CD4-positive, alpha-beta T cell (primary cell): ENCODE results near the gene LEFTY1. TPM values are rescaled to one million over a fixed set of nuclear protein-coding genes. Genes with fewer than 3 reads are reported as not detected.
A peak's percentile ranks its signal among the peaks of the same experiment; 100 is the strongest.

ENCODE experiments used
- ATAC-seq: fragments of 200-7000 bp; cut with Tn5 transposase; one replicate; pipeline ENCODE4 v1.10.0; 2022; ENCODE audit warnings: mild to moderate bottlenecking; ENCODE audit not compliant: poor library complexity
- CTCF ChIA-PET: fragments of 350-600 bp; sonication (Branson Sonifier 250); formaldehyde crosslinking; loops from one replicate; lab custom pipeline; 2021; ENCODE audit warnings: antibody characterized with exemption, inconsistent platforms; lab: Charles Lee
- POLR2A ChIA-PET: fragments of 350-600 bp; sonication (Branson Sonifier 250); formaldehyde crosslinking; loops from one replicate; lab custom pipeline; 2021; ENCODE audit warnings: antibody characterized with exemption, inconsistent platforms; lab: Charles Lee
- DNase-seq, 14 experiments: peaks; one replicate each; pipeline ENCODE4 v3.0.0-alpha.2; 2013 to 2020; ENCODE audit warnings: mixed read lengths in 2 of 14
- H3K27ac ChIP-seq, 2 donors: one replicate each; pipeline versions ENCODE4 v1.5.1 to v1.7.0; 2013; ENCODE audit warnings: low read length in 2 of 2, low read depth in 1 of 2, mild to moderate bottlenecking in 1 of 2
- H3K27me3 ChIP-seq, 2 experiments: 1 replicate in 1 of 2; 2 replicates in 1 of 2; pipeline versions ENCODE4 v1.6.1 to v1.7.0; 2013; ENCODE audit warnings: low read length in 2 of 2, control low read depth in 1 of 2, mild to moderate bottlenecking in 1 of 2, moderate library complexity in 1 of 2; ENCODE audit not compliant: insufficient read depth in 2 of 2, control insufficient read depth in 1 of 2
- H3K36me3 ChIP-seq: one replicate; pipeline ENCODE4 v1.6.1; 2013; ENCODE audit warnings: low read length, control low read depth; ENCODE audit not compliant: insufficient read depth
- H3K4me1 ChIP-seq: one replicate; pipeline ENCODE4 v1.6.1; 2013; ENCODE audit warnings: low read length, control low read depth; ENCODE audit not compliant: insufficient read depth
- H3K4me3 ChIP-seq: one replicate; pipeline ENCODE4 v1.5.1; 2013; ENCODE audit warnings: mild to moderate bottlenecking, low read length, moderate library complexity
- H3K9me3 ChIP-seq, 2 experiments: 1 replicate in 1 of 2; 2 replicates in 1 of 2; pipeline versions ENCODE4 v1.6.1 to v1.7.0; 2013; ENCODE audit warnings: low read length in 2 of 2, mild to moderate bottlenecking in 2 of 2, control low read depth in 1 of 2, moderate library complexity in 1 of 2; ENCODE audit not compliant: control insufficient read depth in 1 of 2, insufficient read depth in 1 of 2
- H3K27ac Mint-ChIP-seq: one replicate; pipeline ENCODE4 v1.8.0; 2020; ENCODE audit warnings: mixed read lengths
- H3K27me3 Mint-ChIP-seq: one replicate; pipeline ENCODE4 v1.8.0; 2021; ENCODE audit warnings: mixed read lengths
- H3K36me3 Mint-ChIP-seq: one replicate; pipeline ENCODE4 v1.8.0; 2021; ENCODE audit warnings: low read depth, mixed read lengths
- H3K4me1 Mint-ChIP-seq: one replicate; pipeline ENCODE4 v1.8.0; 2021; ENCODE audit warnings: low read depth, mixed read lengths
- H3K4me3 Mint-ChIP-seq: one replicate; pipeline ENCODE4 v1.8.0; 2020; ENCODE audit warnings: mild to moderate bottlenecking, mixed read lengths
- H3K9me3 Mint-ChIP-seq: one replicate; pipeline ENCODE4 v1.8.0; 2020; ENCODE audit warnings: mixed read lengths
- CTCF ChIP-seq: fragments of 200-600 bp; IDR thresholded peaks from one replicate; pipeline ENCODE4 v1.8.0; 2022; ENCODE audit warnings: antibody characterized with exemption, mild to moderate bottlenecking
- intact Hi-C, 2 experiments: fragments of 100-400 bp; cut with DNase I in 1 of 2; cut with micrococcal nuclease in 1 of 2; formaldehyde crosslinking; loops; one replicate each; pipeline versions ENCODE4 v1.15.1 to v1.9.0; 2023 to 2025; cut with DNase I, micrococcal nuclease
- total RNA-seq, 174 experiments: library from RNA in 2 of 174; stranded (reverse) in 2 of 174; gene quantifications; one replicate each; pipeline ENCODE4 v1.2.3 and lab custom pipeline; 2021 to 2026

The LEFTY1 gene
- total RNA-seq, 2 experiments from 2014 or later, result not detected

DNA sequence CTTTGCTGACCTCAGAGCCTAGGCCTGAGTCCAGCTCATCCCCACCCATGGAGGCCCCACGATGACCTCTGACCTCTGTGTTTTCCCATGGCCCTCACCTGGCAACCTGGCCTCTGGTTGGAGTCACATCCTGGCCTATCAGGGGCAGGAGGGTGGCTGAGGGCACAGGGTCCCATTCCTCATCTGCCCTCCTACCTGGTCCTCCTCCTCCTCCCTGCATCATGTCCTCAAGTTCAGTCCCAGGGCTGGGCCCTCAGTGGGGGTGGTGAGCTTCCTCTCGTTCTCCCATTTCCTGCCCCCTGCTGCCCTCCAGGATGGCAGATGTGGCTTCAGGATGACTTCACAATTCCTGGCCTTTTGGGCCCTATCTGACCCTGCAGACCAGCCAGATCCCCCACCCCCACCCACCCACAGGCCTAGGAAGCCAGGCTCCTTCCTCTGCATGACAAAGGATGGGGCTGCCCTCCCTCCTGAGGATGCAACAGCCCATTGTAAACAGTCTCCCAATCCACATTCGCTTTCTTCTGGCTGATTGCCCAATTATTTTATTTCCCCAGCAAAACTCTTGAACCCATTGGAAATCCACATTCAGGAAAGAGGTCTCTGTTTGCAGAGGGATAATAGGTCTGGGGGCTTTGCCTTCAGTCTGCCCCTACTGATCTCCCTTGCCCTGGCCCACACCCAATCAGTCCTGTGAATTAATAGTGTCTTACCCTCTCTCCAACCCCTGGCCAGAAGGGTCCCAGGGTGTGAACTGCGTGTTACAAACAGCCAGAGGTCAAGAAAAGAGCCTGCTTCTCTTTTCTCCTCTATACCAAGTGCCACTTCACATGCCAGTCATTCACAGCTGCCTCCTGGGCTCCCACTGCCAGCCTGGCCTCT is 10.3 kb upstream of the LEFTY1 start:
- no peaks in the 10 kb centered on the region for H3K36me3 Mint-ChIP-seq
- Histone ChIP-seq H3K4me1 (peaks cover 52% of the 10 kb centered on the region), H3K36me3 (no peaks in the 10 kb centered on the region), H3K27me3 (no peaks in the 10 kb centered on the region), H3K27ac (peak overlapping the region; percentile 81 to 90), H3K9me3 (no peaks in the 10 kb centered on the region), H3K4me3 (no peak overlapping the region)
- no peaks in the 10 kb centered on the region for H3K27me3 Mint-ChIP-seq
- no peak for TF ChIP-seq CTCF
- peak overlapping the region; percentile 46 for H3K4me3 Mint-ChIP-seq
- CTCF ChIA-PET, result interaction anchor here (2.5 to 2.6 kb wide), 2 partner anchors 12 to 16 kb away, joined by 11 to 21 read pairs; partner anchors contain the start of gene TMEM63A
- no peaks in the 10 kb centered on the region for H3K9me3 Mint-ChIP-seq
- peak overlapping the region; percentile 98 for H3K27ac Mint-ChIP-seq
- intact Hi-C loops, result loop anchor here (2.0 to 10.0 kb wide), 2 partner anchors 26 to 124 kb away; partner anchors contain the start of genes PYCR2 (in 1 of the 2) and SRP9 (in 1 of the 2)
- ATAC-seq (no peak), DNase-seq (no peak)
- peaks cover 59% of the 10 kb centered on the region for H3K4me1 Mint-ChIP-seq
- POLR2A ChIA-PET, result interaction anchor here (0.8 to 13.8 kb wide), 9 partner anchors 10 to 432 kb away, joined by 3 to 427 read pairs (median 31); partner anchors contain the start of genes LEFTY1, PYCR2, SRP9 and TMEM63A

DNA sequence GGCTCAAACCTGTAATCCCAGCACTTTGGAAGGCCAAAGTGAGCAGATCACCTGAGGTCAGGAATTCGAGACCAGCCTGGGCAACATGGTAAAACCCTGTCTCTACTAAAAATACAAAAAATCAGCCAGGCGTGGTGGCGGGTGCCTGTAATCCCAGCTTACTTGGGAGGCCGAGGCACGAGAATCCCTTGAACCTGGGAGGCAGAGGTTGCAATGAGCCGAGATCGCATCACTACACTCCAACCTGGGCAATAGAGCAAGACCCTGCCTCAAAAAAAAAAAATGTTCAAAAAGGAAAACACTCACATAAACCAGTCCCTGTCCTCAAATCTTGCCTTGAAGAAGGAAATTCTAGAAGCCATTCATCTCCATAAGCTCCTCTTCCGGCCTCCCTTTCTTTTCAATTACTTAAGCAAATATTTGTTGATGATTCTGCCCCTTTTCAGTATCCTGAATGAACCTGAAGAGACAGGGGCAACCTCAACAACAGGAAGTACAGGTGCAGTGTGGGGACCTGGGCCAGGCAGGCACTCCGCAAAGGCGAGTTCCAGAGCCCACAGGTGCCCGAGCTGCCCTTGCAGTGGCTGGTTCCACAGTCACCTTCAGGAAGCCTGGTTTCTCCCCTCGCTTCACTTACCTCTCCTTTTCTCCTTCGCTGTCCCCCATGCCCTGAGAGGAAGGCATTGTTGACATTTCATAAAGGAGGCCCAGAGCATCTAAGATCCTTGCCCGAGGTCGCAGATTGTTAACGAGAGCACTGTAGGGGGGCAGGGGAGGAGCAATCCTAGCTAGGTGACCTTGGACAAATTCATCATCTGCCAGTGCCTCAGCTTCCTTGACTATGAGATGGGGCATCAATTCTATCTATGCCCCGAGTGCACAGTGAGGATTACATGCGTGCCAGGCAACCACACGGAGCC is 8.9 kb upstream of the LEFTY1 start:
- ATAC-seq, result peak; percentile 50
- CTCF ChIA-PET, result interaction anchor here (1.0 to 2.6 kb wide), 6 partner anchors 13 to 120 kb away, joined by 3 to 21 read pairs (median 7); partner anchors contain the start of genes PYCR2, SRP9 and TMEM63A

More for the DNA sequence above, 8.9 kb upstream of the LEFTY1 start:
- H3K27ac Mint-ChIP-seq, result peak overlapping the region; percentile 98
- TF ChIP-seq CTCF, result no peak
- H3K4me1 Mint-ChIP-seq, result peaks cover 60% of the 10 kb centered on the region
- peak overlapping the region; percentile 26 for H3K4me3 ChIP-seq
- intact Hi-C loops, result loop anchor here (1.0 to 10.0 kb wide), 7 partner anchors 17 to 123 kb away; partner anchors contain the start of genes PYCR2 (in 2 of the 2), SDE2 (in 1 of the 2) and SRP9 (in 1 of the 2)
- no peaks in the 10 kb centered on the region for H3K27me3 ChIP-seq
- DNase-seq, result peak in 12 of 14 experiments; percentile 37 to 84 (median 52)
- no peaks in the 10 kb centered on the region for H3K9me3 ChIP-seq
- peak overlapping the region; percentile 55 for H3K4me3 Mint-ChIP-seq
- H3K27me3 Mint-ChIP-seq, result no peaks in the 10 kb centered on the region
- POLR2A ChIA-PET, result interaction anchor here (0.6 to 13.8 kb wide), 34 partner anchors 9 to 1467 kb away, joined by 3 to 427 read pairs (median 5); partner anchors contain the start of genes EPHX1, H3-3A, LBR and LEFTY1
- no peaks in the 10 kb centered on the region for H3K9me3 Mint-ChIP-seq
- H3K27ac ChIP-seq, result peak overlapping the region; percentile 81 to 90
- peaks cover 53% of the 10 kb centered on the region for H3K4me1 ChIP-seq
- no peaks in the 10 kb centered on the region for H3K36me3 Mint-ChIP-seq
- H3K36me3 ChIP-seq, result no peaks in the 10 kb centered on the region
